ENCODE data around the gene SDS. TPM values are rescaled to one million over a fixed set of nuclear protein-coding genes. Genes with fewer than 3 reads are reported as not detected.

SDS gene
- total and polyA plus RNA-seq, 2 experiments from 2014 or later = 0.39 to 0.43 TPM

DNA sequence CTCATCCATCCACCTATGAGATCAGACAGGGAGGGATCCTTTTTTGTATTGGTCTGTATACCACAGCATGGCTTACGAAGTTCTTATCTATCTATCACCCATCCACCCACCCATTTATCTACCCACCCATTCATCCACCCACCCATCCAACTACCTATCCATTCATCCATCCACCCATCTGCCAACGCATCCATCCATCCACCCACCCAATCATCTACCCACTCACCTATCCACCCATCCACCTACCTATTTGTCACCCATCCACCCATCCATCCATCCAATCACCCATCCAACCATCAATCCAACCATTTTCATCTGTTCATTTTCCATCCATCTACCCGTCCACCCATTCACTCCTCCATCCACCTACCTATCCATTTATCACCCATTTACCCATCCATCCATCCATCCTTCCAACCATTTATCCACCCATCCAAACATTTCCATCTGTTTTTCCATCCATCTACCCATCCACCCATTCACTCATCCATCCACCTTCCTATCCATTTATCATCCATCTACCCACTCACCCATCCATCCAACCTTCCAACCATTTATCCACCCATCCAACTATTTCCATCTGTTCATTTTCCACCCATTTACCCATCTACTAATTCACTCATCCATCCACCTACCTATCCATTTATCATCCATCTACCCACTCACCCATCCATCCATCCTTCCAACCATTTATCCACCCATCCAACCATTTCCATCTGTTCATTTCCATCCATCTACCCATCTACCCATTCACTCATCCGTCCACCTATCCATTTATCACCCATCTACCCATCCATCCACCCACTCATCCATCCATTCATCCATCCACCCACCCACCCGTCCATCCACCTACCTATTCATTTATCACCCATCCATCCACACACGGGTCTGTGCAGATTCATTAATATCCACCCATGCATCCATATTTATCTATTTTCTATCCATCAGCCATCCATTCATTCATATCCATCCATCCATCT is 13.3 kb downstream of the SDS start:
- no peak for DNase-seq (ENCODE audit: low spot score)
- no peaks in the 10 kb centered on the region for H3K27me3 ChIP-seq
- H3K79me2 ChIP-seq = no peaks in the 10 kb centered on the region
- no peaks in the 10 kb centered on the region for H4K20me1 ChIP-seq (ENCODE audit: insufficient read depth, poor library complexity, severe bottlenecking)
- no peaks in the 10 kb centered on the region for H3K9me3 ChIP-seq (ENCODE audit: low read depth)
- H3K27ac ChIP-seq = no peak overlapping the region
- H3K4me3 ChIP-seq = no peak overlapping the region
- 94% methylated on average over 6 of the region's 6 CpGs for WGBS (ENCODE audit: low lambda C conversion rate, missing lambda C conversion rate)
- H3K36me3 ChIP-seq (replicated peaks; ENCODE audit: insufficient read depth, low read depth) = no peaks in the 10 kb centered on the region
- H3K4me1 ChIP-seq (ENCODE audit: insufficient read depth) = no peaks in the 10 kb centered on the region
- H3K4me2 ChIP-seq = no peak overlapping the region
- no peaks in the 10 kb centered on the region for H3K9me2 ChIP-seq (replicated peaks; ENCODE audit: insufficient read depth)
- no peak for TF ChIP-seq EZH2phosphoT487 (IDR thresholded peaks at IDR 0.05; ENCODE audit: low read depth, severe bottlenecking, unreplicated experiment)
- TF ChIP-seq EZH2 (IDR thresholded peaks at IDR 0.05; ENCODE audit: borderline replicate concordance) = no peak
- TF ChIP-seq, protein P1, sequence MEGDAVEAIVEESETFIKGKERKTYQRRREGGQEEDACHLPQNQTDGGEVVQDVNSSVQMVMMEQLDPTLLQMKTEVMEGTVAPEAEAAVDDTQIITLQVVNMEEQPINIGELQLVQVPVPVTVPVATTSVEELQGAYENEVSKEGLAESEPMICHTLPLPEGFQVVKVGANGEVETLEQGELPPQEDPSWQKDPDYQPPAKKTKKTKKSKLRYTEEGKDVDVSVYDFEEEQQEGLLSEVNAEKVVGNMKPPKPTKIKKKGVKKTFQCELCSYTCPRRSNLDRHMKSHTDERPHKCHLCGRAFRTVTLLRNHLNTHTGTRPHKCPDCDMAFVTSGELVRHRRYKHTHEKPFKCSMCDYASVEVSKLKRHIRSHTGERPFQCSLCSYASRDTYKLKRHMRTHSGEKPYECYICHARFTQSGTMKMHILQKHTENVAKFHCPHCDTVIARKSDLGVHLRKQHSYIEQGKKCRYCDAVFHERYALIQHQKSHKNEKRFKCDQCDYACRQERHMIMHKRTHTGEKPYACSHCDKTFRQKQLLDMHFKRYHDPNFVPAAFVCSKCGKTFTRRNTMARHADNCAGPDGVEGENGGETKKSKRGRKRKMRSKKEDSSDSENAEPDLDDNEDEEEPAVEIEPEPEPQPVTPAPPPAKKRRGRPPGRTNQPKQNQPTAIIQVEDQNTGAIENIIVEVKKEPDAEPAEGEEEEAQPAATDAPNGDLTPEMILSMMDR (IDR thresholded peaks at IDR 0.05; ENCODE audit: poor library complexity) = no peak
- H2AFZ ChIP-seq = no peak overlapping the region

DNA sequence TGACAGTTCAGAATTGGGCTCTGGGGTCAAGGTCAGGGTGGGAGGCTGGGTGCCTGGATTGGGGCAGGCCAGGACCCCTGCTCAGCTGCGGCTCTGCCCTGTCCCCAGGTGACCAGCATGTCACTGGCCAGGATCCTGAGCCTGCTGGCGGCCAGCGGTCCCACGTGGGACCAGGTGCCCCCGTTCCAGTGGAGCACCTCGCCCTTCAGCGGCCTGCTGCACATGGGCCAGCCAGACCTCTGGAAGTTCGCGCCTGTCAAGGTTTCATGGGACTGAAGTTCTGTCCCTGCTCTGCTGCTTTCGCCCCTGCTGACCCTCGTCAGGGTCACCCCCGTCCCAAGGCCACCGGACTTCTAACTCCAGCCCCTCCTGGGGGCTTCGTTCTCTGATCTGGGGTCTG is 15.3 kb downstream of the SDS start:
- WGBS (ENCODE audit: low lambda C conversion rate, missing lambda C conversion rate) = 97% methylated on average over 14 of the region's 14 CpGs
- Histone ChIP-seq H3K4me3 (no peak overlapping the region), H3K9me3 (ENCODE audit: low read depth) (no peaks in the 10 kb centered on the region), H3K27me3 (no peaks in the 10 kb centered on the region), H3K79me2 (no peaks in the 10 kb centered on the region), H3K36me3 (replicated peaks; ENCODE audit: insufficient read depth, low read depth) (no peaks in the 10 kb centered on the region), H4K20me1 (ENCODE audit: insufficient read depth, poor library complexity, severe bottlenecking) (no peaks in the 10 kb centered on the region), H2AFZ (no peak overlapping the region), H3K27ac (no peak overlapping the region), H3K4me2 (no peak overlapping the region), H3K9me2 (replicated peaks; ENCODE audit: insufficient read depth) (no peaks in the 10 kb centered on the region), H3K4me1 (ENCODE audit: insufficient read depth) (no peaks in the 10 kb centered on the region)
- no peak for TF ChIP-seq EZH2phosphoT487 (IDR thresholded peaks at IDR 0.05; ENCODE audit: low read depth, severe bottlenecking, unreplicated experiment)
- no peak for TF ChIP-seq EZH2 (IDR thresholded peaks at IDR 0.05; ENCODE audit: borderline replicate concordance)
- TF ChIP-seq, protein P1 (IDR thresholded peaks at IDR 0.05; ENCODE audit: poor library complexity) = no peak
- no peak for DNase-seq (ENCODE audit: low spot score)

DNA sequence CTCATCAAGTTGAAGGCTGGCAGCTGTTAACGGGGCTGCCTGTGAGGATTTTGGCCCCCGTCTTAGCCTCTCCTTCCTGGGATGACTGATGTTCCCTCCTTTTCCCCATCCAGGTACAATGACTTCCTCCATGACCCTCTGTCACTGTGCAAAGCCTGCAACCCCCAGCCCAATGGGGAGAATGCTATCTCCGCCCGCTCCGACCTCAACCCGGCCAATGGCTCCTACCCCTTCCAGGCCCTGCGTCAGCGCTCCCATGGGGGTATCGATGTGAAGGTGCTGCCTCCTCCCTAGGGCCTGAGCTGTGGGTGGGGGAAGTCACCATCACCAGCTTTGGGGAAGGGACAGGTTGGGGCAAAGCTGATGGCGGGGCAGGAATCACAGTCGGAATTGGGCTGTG is 16.1 kb downstream of the SDS start:
- H3K9me2 ChIP-seq (replicated peaks; ENCODE audit: insufficient read depth) = no peaks in the 10 kb centered on the region
- H4K20me1 ChIP-seq (ENCODE audit: insufficient read depth, poor library complexity, severe bottlenecking) = no peaks in the 10 kb centered on the region
- no peaks in the 10 kb centered on the region for H3K4me1 ChIP-seq (ENCODE audit: insufficient read depth)
- H3K9me3 ChIP-seq (ENCODE audit: low read depth) = no peaks in the 10 kb centered on the region
- no peak overlapping the region for H3K4me3 ChIP-seq
- no peak overlapping the region for H3K4me2 ChIP-seq
- TF ChIP-seq EZH2phosphoT487 (IDR thresholded peaks at IDR 0.05; ENCODE audit: low read depth, severe bottlenecking, unreplicated experiment) = no peak
- TF ChIP-seq EZH2 (IDR thresholded peaks at IDR 0.05; ENCODE audit: borderline replicate concordance) = no peak
- TF ChIP-seq, protein P1 (IDR thresholded peaks at IDR 0.05; ENCODE audit: poor library complexity) = no peak
- no peaks in the 10 kb centered on the region for H3K79me2 ChIP-seq
- H2AFZ ChIP-seq = no peak overlapping the region
- DNase-seq (ENCODE audit: low spot score) = no peak
- H3K27me3 ChIP-seq = no peaks in the 10 kb centered on the region
- H3K27ac ChIP-seq = no peak overlapping the region
- no peaks in the 10 kb centered on the region for H3K36me3 ChIP-seq (replicated peaks; ENCODE audit: insufficient read depth, low read depth)
- WGBS (ENCODE audit: low lambda C conversion rate, missing lambda C conversion rate) = 100% methylated on average over 9 of the region's 11 CpGs
